GM12873 (cell line): ENCODE data around the gene RAD51B.

Source experiments
- CTCF ChIP-seq: IDR thresholded peaks from 2 replicates; pipeline ENCODE4 v1.5.1; 2012; ENCODE audit warnings: low read depth, mild to moderate bottlenecking, moderate library complexity, low read length, control low read depth; ENCODE audit not compliant: insufficient read depth; ENCODE audit errors: missing control alignments

The RAD51B gene

GRCh38 chr14:68513137-68513536 is 693.6 kb downstream of the RAD51B start:
- TF ChIP-seq CTCF, result no peak

GRCh38 chr14:68513838-68514607 is 694.4 kb downstream of the RAD51B start:
- no peak for TF ChIP-seq CTCF

GRCh38 chr14:68514608-68515194 is 695.1 kb downstream of the RAD51B start:
- no peak for TF ChIP-seq CTCF

GRCh38 chr14:68516342-68516741 is 696.8 kb downstream of the RAD51B start:
- no peak for TF ChIP-seq CTCF

GRCh38 chr14:68518166-68518565 is 698.6 kb downstream of the RAD51B start:
- no peak for TF ChIP-seq CTCF

GRCh38 chr14:68518761-68519670 is 699.4 kb downstream of the RAD51B start:
- no peak for TF ChIP-seq CTCF

GRCh38 chr14:68519671-68520187 is 700.1 kb downstream of the RAD51B start:
- TF ChIP-seq CTCF, result no peak
